BE2C (cell line): ENCODE data around the gene HCFC1. TPM values are rescaled to one million over a fixed set of nuclear protein-coding genes. Genes with fewer than 3 reads are reported as not detected.

Experiments used
- DNase-seq: peaks from one replicate; pipeline ENCODE4 v3.0.0-alpha.2; 2020
- H3K27me3 ChIP-seq: fragments of 250-450 bp; sonication (Bioruptor Pico); 2 replicates; pipeline ENCODE4 v1.5.1; 2020; ENCODE audit warnings: mild to moderate bottlenecking
- H3K36me3 ChIP-seq: fragments of 250-450 bp; sonication (Bioruptor Pico); 2 replicates; pipeline ENCODE4 v1.5.1; 2020; ENCODE audit warnings: mild to moderate bottlenecking
- H3K4me1 ChIP-seq: fragments of 250-450 bp; sonication (Bioruptor Pico); 2 replicates; pipeline ENCODE4 v1.5.1; 2020
- H3K4me3 ChIP-seq: 2 replicates; pipeline ENCODE4 v1.5.1; 2011; ENCODE audit warnings: low read depth, low read length
- H3K9me3 ChIP-seq: fragments of 250-450 bp; sonication (Bioruptor Pico); 2 replicates; pipeline ENCODE4 v1.5.1; 2020
- polyA plus RNA-seq: library from polyadenylated mRNA; unstranded; fragments of >200 nt; gene quantifications from one replicate; pipeline ENCODE4 v1.2.1, GENCODE V29; 2012; ENCODE audit warnings: low read depth, missing spikeins; ENCODE audit not compliant: insufficient read length, insufficient read depth
- TF ChIP-seq, protein P1 (sequence below): IDR thresholded peaks from 2 replicates; pipeline ENCODE4 v1.5.1; 2012; ENCODE audit warnings: mild to moderate bottlenecking, low read depth, low read length

Gene HCFC1
- 64.3 TPM for polyA plus RNA-seq

DNA sequence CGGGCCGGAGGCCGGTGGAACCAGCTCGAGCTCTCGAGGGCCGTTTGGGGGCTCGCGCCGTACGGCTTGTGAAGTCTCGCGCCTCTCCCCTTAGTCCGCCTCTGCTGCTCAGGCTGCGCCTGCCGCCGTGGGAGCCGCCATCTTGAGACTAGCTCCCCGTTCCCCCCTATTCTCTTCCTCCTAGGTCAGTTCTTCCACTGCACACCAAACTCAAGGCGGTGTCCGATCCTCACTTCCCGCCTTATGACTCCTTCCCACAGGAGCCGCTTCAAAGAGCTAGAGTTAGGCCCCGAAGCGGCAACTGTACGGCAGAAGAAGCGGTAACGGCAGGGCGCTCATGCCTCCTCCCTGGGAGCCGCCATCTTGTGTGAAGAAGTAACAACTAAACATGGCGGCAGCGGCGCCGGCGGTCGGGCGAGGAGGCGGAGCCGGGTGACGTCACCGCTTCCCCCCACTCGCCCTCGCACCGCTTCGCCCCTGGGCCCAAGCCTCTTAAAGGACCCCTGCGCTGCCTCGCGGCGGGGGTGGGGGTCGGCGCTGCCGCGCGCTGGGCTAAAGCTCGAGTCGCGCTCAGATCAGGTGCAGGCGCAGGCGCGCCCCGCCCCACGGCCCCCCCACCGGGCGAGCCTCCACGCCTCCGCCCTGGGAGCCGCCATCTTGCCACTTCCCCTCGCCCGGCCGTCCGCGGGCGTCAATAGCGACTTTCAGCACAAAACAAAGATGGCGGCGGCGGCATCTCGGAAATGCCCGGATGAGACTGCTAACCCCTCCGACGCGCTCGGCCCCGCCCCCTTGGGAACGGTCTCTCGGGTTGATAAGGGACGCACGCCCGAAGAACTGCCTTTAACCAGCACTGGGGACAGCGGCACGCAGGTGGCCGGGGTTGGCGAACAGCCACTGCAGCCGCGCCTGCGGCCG, at the start of gene HCFC1:
Gene HCFC1, minus strand, starts transcription at position 369 of the 918 bp plus-strand sequence. CDS start 978 bp downstream, outside the sequence.
- Histone ChIP-seq H3K4me1 (peaks cover 7% of the 10 kb centered on the region), H3K27me3 (no peaks in the 10 kb centered on the region), H3K9me3 (no peaks in the 10 kb centered on the region), H3K4me3 (peak within 1 kb of the TSS; percentile 93), H3K36me3 (peaks cover 29% of the 10 kb centered on the region)
- peak; percentile 91 for DNase-seq
- TF ChIP-seq, protein P1, sequence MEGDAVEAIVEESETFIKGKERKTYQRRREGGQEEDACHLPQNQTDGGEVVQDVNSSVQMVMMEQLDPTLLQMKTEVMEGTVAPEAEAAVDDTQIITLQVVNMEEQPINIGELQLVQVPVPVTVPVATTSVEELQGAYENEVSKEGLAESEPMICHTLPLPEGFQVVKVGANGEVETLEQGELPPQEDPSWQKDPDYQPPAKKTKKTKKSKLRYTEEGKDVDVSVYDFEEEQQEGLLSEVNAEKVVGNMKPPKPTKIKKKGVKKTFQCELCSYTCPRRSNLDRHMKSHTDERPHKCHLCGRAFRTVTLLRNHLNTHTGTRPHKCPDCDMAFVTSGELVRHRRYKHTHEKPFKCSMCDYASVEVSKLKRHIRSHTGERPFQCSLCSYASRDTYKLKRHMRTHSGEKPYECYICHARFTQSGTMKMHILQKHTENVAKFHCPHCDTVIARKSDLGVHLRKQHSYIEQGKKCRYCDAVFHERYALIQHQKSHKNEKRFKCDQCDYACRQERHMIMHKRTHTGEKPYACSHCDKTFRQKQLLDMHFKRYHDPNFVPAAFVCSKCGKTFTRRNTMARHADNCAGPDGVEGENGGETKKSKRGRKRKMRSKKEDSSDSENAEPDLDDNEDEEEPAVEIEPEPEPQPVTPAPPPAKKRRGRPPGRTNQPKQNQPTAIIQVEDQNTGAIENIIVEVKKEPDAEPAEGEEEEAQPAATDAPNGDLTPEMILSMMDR, result no peak

DNA sequence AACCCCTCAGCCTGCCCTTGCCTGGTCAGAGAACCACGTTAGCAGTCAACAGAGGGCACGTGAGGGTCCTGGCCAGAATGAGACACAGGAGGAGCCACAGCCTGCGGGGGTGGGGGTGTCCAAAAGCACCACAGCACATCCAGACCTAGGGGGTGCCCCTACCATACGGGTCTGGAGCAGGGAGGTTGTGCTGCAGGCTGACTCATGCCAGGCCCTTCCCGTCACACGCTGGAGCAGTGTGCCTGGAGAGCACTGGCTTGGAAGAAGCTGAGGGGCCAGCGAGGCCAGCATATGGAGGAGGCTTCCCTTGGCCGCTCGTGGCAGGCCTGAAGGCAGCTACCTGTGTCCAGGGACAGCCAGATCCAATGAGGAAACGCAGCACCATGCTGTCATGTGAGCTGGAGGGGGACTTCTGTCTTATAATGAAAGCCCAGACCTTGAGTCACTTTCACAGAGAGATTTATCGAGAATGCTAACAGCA, 49.6 kb upstream of the HCFC1 start:
- TF ChIP-seq, protein P1, result no peak
- no peak overlapping the region for H3K4me3 ChIP-seq
- peak; percentile 43 for DNase-seq
- no peaks in the 10 kb centered on the region for H3K9me3 ChIP-seq
- no peaks in the 10 kb centered on the region for H3K27me3 ChIP-seq
- H3K36me3 ChIP-seq, result peaks cover 22% of the 10 kb centered on the region
- H3K4me1 ChIP-seq, result peaks cover 10% of the 10 kb centered on the region; the same call in 1 of the 2 replicates

DNA sequence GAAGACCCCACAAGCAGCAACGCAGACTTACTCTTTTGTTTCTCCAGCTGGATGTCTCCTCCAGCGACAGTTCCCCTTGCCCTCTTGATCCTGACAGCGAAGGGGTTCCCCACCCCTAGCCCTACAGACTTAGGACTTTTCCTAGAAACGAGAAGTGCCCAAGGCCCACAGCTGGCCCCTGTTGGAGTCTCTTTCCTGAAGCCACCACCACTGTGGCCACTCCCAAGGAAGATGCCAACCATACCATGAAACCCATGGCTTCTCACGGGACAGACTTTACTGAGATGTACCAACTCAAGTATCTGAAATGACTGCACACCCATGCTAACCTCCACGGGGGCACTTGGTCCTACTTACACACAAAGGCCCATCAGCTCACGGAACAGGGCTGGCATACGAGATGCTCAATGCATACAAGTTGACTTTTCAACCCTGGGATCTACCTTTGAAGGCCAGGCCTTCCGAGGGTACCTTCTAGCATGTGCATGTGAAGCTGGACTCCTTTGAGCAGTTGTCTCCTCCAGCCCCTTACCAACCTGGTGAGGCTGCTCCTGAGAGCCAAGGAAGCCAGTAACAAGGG, 49.0 kb upstream of the HCFC1 start:
- no peaks in the 10 kb centered on the region for H3K9me3 ChIP-seq
- TF ChIP-seq, protein P1, result no peak
- peaks cover 25% of the 10 kb centered on the region for H3K36me3 ChIP-seq
- H3K27me3 ChIP-seq, result no peaks in the 10 kb centered on the region
- peaks cover 10% of the 10 kb centered on the region; the same call in 1 of the 2 replicates for H3K4me1 ChIP-seq
- peak overlapping the region; percentile 51 for H3K4me3 ChIP-seq
- no peak for DNase-seq

DNA sequence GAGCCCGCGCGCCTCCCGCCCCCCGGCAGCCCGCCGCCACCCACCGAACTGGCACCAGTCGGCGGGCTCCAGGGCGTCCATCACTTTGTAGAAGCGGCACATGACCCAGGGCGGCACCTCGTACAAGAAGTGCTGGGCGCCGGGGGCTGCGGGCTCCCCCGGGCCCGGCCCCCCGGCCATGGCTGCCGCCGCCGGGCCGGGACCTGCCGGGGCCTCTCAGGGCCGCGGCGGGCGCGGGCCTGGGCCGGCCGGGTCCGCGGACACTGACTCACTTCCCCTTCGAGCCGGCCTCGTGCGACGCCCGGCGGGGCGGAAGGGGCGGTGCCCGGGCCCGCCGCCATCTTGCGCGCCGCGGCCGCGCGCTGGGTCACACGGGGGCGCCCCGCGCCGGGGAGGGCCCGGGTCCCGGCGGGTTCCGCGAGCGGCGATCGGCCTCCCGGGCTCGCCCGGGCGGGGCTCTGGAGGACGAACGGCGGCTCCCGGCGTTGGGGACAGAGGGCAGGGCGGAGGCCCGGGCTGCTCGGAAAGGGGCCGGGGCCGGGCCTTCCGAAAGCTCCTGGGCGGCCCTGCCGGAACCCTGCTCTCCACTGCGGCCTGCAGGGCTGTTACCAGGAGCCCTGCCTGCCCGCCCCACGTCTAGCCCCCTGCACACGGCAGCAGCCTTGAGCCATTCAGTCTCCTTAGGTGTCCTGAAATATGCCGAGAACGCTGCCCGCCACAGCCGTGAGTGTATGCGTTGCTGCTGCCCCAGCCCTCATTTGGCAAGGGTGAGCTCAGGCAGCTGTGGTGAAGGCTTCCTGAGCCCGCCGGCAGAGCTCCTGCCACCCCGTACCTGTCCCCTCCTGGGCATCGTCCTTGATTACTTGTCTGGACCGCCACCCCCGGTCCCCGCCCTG, 48.3 kb upstream of the HCFC1 start, which contains the start of gene IRAK1:
Gene IRAK1, minus strand, starts transcription at position 270 of the 896 bp plus-strand sequence. Its CDS starts 90 bp downstream, at position 180.
- Histone ChIP-seq H3K4me3 (peak within 1 kb of the TSS; percentile 66), H3K27me3 (no peaks in the 10 kb centered on the region), H3K9me3 (no peaks in the 10 kb centered on the region), H3K36me3 (peaks cover 25% of the 10 kb centered on the region), H3K4me1 (peaks cover 10% of the 10 kb centered on the region; the same call in 1 of the 2 replicates)
- DNase-seq, result peak; percentile 65
- TF ChIP-seq, protein P1, result no peak

DNA sequence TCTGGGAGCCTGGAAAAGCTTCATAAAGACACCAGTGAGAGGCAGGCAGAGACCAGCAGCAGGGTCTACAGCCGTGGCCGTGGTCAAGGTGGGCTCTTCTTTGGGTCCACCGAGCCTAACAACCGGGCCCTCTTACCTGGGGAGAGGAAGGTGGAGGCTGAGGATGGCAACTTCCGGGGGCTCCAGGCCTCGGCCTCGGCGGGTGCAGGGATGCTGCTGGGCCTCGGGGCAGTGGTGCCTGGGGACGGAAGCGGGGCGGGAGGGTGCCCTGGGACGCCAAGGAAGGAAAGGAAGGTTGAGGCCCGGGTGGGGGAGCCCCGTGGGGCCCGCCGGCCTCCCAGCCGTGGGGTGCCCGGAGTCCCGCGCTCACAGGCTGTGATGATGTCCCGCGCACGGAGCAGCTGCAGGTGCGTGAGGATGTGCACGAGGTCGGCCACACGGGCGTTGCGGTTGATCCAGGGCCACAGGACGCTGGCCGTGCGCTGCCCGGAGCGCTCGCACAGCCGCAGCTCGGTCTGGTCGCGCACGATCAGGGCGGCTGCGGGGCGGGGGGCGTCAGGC, 47.5 kb upstream of the HCFC1 start:
- Histone ChIP-seq H3K4me1 (peaks cover 10% of the 10 kb centered on the region; the same call in 1 of the 2 replicates), H3K27me3 (no peaks in the 10 kb centered on the region), H3K4me3 (peak overlapping the region; percentile 66), H3K36me3 (peaks cover 27% of the 10 kb centered on the region), H3K9me3 (no peaks in the 10 kb centered on the region)
- TF ChIP-seq, protein P1, result no peak
- no peak for DNase-seq
